ENCODE data around the gene SLC37A2.
"Not testable (repeated sequence)": the region's sequence is repeated elsewhere in the genome, so short reads cannot be mapped to it uniquely, and the experiment has no call there.

DNA sequence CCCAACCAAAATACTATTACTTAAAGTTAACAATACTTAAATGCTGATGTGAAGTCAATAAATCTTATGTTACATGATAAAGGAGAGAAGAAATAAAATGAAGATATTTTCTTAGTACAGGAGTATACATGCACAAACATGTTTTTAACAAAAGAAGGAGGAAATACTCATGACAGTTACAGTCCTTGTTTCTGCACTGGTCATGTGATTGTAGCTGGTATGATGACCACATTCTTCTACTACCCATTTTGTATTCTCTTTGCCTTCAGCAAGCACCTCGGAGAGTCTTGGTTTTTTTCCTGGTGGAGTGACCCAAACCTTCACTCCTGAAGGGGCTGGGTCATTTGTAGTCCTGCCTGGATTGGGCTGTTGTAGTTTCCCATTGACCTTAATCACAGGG, 33.7 kb upstream of the SLC37A2 start:
- TF ChIP-seq, protein P1, sequence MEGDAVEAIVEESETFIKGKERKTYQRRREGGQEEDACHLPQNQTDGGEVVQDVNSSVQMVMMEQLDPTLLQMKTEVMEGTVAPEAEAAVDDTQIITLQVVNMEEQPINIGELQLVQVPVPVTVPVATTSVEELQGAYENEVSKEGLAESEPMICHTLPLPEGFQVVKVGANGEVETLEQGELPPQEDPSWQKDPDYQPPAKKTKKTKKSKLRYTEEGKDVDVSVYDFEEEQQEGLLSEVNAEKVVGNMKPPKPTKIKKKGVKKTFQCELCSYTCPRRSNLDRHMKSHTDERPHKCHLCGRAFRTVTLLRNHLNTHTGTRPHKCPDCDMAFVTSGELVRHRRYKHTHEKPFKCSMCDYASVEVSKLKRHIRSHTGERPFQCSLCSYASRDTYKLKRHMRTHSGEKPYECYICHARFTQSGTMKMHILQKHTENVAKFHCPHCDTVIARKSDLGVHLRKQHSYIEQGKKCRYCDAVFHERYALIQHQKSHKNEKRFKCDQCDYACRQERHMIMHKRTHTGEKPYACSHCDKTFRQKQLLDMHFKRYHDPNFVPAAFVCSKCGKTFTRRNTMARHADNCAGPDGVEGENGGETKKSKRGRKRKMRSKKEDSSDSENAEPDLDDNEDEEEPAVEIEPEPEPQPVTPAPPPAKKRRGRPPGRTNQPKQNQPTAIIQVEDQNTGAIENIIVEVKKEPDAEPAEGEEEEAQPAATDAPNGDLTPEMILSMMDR (conservative IDR thresholded peaks at IDR 0.05; ENCODE audit: low read depth, low read length): not testable (repeated sequence)
- TF ChIP-seq EZH2 (IDR thresholded peaks at IDR 0.05; ENCODE audit: borderline replicate concordance, low read depth, low read length, poor library complexity, severe bottlenecking): not testable (repeated sequence)

Data from A673 (cell line).